ENCODE results near the gene SH3RF2. TPM values are rescaled to one million over a fixed set of nuclear protein-coding genes. Genes with fewer than 3 reads are reported as not detected.
A peak's percentile ranks its signal among the peaks of the same experiment; 100 is the strongest.

Gene SH3RF2
- total and polyA plus RNA-seq, 2 of the 13 experiments (the other 11 are each of a cell fraction or from before 2014, with no cell fraction given): 2.6 to 3.7 TPM

- TF ChIP-seq ZNF687 (CRISPR knock-in tag; IDR thresholded peaks at IDR 0.05) (peak; percentile 79), ZNF782 (CRISPR knock-in tag; IDR thresholded peaks at IDR 0.05; ENCODE audit: borderline replicate concordance) (no peak), ZNF839 (CRISPR knock-in tag; IDR thresholded peaks at IDR 0.05; ENCODE audit: borderline replicate concordance) (no peak), ZBED4 (CRISPR knock-in tag; IDR thresholded peaks at IDR 0.05; ENCODE audit: borderline replicate concordance) (no peak), ZNF775 (CRISPR knock-in tag; IDR thresholded peaks at IDR 0.05; ENCODE audit: borderline replicate concordance) (no peak), NFIB (CRISPR knock-in tag; IDR thresholded peaks at IDR 0.05; ENCODE audit: borderline replicate concordance) (no peak), ZNF124 (CRISPR knock-in tag; IDR thresholded peaks at IDR 0.05) (no peak), ZBTB40 (IDR thresholded peaks at IDR 0.05) (no peak), ZBTB40 (CRISPR knock-in tag; IDR thresholded peaks at IDR 0.05) (no peak), MTF2 (CRISPR knock-in tag; IDR thresholded peaks at IDR 0.05; ENCODE audit: borderline replicate concordance) (no peak), ZNF720 (CRISPR knock-in tag; IDR thresholded peaks at IDR 0.05) (no peak)
Measured at GRCh38 chr5:145937432-145938250, 1.3 kb downstream of the SH3RF2 start (continued).
